ENCODE results near the gene MAP4K5.

GRCh38 chr14:50403419-50403818 lies 128.9 kb downstream of the MAP4K5 start:
- TF ChIP-seq POLR2AphosphoS5 (IDR thresholded peaks at IDR 0.05; ENCODE audit: low read depth, low read length), result no peak
- TF ChIP-seq REST (IDR thresholded peaks at IDR 0.05; ENCODE audit: insufficient read depth in 1 of 2, low read depth in 2 of 2, low read length in 1 of 2), result no peak

Data from Panc1 (cell line).